Gastroesophageal sphincter (tissue), 3 donors: ENCODE measurements around the gene TAX1BP1.

Experiments used
- POLR2A ChIP-seq, 2 donors: fragments of 450-650 bp; IDR thresholded peaks; one replicate each; pipeline ENCODE4 v1.6.1; 2017; ENCODE audit warnings: antibody characterized with exemption in 2 of 2, mild to moderate bottlenecking in 2 of 2, moderate library complexity in 1 of 2
- POLR2AphosphoS5 ChIP-seq: sonication (generic); formaldehyde crosslinking; IDR thresholded peaks from one replicate; pipeline ENCODE4 v1.6.1; 2017; ENCODE audit warnings: antibody characterized with exemption
- TF ChIP-seq, protein P1 (sequence below), 4 experiments: fragments of 200-600 bp in 2 of 4; fragments of 450-650 bp in 2 of 4; sonication (generic) in 1 of 4; IDR thresholded peaks; one replicate each; pipeline ENCODE4 v1.5.1; 2017 to 2019; ENCODE audit warnings: antibody characterized with exemption in 4 of 4, mild to moderate bottlenecking in 2 of 4, moderate library complexity in 2 of 4

DNA sequence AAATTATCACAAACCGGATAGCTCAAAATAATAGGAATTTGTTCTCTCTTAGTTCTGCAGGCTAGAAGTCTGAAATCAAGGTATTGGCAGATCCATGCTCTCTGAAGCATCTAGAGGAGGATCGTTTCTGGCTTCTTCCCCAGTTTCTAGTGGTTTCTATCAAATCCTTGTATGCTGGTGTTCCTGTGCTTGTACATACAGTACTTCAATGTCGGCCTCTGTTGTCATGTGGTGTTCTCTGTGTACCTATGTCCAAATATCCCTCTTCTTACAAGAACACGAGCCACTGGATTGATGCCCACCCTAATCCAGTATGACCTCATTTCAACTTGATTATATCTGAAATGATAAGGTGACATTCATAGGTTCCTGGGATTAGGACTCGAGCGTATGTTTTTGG, 9.8 kb upstream of the TAX1BP1 start:
- TF ChIP-seq, protein P1, sequence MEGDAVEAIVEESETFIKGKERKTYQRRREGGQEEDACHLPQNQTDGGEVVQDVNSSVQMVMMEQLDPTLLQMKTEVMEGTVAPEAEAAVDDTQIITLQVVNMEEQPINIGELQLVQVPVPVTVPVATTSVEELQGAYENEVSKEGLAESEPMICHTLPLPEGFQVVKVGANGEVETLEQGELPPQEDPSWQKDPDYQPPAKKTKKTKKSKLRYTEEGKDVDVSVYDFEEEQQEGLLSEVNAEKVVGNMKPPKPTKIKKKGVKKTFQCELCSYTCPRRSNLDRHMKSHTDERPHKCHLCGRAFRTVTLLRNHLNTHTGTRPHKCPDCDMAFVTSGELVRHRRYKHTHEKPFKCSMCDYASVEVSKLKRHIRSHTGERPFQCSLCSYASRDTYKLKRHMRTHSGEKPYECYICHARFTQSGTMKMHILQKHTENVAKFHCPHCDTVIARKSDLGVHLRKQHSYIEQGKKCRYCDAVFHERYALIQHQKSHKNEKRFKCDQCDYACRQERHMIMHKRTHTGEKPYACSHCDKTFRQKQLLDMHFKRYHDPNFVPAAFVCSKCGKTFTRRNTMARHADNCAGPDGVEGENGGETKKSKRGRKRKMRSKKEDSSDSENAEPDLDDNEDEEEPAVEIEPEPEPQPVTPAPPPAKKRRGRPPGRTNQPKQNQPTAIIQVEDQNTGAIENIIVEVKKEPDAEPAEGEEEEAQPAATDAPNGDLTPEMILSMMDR (IDR thresholded peaks at IDR 0.05) = no peak
- TF ChIP-seq POLR2A (IDR thresholded peaks at IDR 0.05) = no peak
- no peak for TF ChIP-seq POLR2AphosphoS5
